ENCODE measurements around the gene PMS2.
"Not testable (repeated sequence)": the region's sequence is repeated elsewhere in the genome, so short reads cannot be mapped to it uniquely, and the experiment has no call there.

Gene PMS2

GRCh38 chr7:6012355-6013104 is 3.7 kb upstream of the PMS2 start:
- no peak for TF ChIP-seq CTCF (IDR thresholded peaks at IDR 0.05)
- Histone ChIP-seq H3K4me3 (ENCODE audit: low read depth in 1 of 2, low read length in 1 of 2) (no peak overlapping the region), H3K27ac (no peak overlapping the region), H3K4me1 (ENCODE audit: control insufficient read depth in 1 of 2, insufficient read depth in 1 of 2, low read depth in 1 of 2, low read length in 1 of 2) (peaks cover 7% of the 10 kb centered on the region in 2 experiments), H3K27me3 (no peaks in the 10 kb centered on the region), H3K36me3 (peaks cover 16% of the 10 kb centered on the region), H3K9me3 (no peaks in the 10 kb centered on the region)

GRCh38 chr7:6011541-6011940 is 2.7 kb upstream of the PMS2 start:
- Histone ChIP-seq H3K4me3 (ENCODE audit: low read depth in 1 of 2, low read length in 1 of 2) (no peak overlapping the region), H3K4me1 (ENCODE audit: control insufficient read depth in 1 of 2, insufficient read depth in 1 of 2, low read depth in 1 of 2, low read length in 1 of 2) (peaks cover 7% of the 10 kb centered on the region in 2 experiments), H3K27me3 (no peaks in the 10 kb centered on the region), H3K27ac (no peak overlapping the region), H3K36me3 (peaks cover 7% of the 10 kb centered on the region), H3K9me3 (no peaks in the 10 kb centered on the region)
- TF ChIP-seq CTCF (IDR thresholded peaks at IDR 0.05) = no peak

- H3K27me3 ChIP-seq; H3K4me1 ChIP-seq (ENCODE audit: control insufficient read depth in 1 of 2, insufficient read depth in 1 of 2, low read depth in 1 of 2, low read length in 1 of 2); H3K9me3 ChIP-seq; H3K36me3 ChIP-seq; H3K27ac ChIP-seq: not testable (repeated sequence)
- peak overlapping the region in 1 of 2 experiments; percentile 96 for H3K4me3 ChIP-seq (ENCODE audit: low read depth in 1 of 2, low read length in 1 of 2)
These were observed 1.5 kb upstream of the PMS2 start for GRCh38 chr7:6010370-6010769.

- not testable (repeated sequence) for H3K9me3 ChIP-seq; H3K4me1 ChIP-seq (ENCODE audit: control insufficient read depth in 1 of 2, insufficient read depth in 1 of 2, low read depth in 1 of 2, low read length in 1 of 2); H3K36me3 ChIP-seq; H3K27me3 ChIP-seq; H3K27ac ChIP-seq
- peak overlapping the region; percentile 94 to 96 for H3K4me3 ChIP-seq (ENCODE audit: low read depth in 1 of 2, low read length in 1 of 2)
These were observed 836 bp downstream of the PMS2 start for GRCh38 chr7:6007835-6008590.

- Histone ChIP-seq H3K4me3 (ENCODE audit: low read depth in 1 of 2, low read length in 1 of 2) (no peak overlapping the region), H3K27ac (no peak overlapping the region), H3K4me1 (ENCODE audit: control insufficient read depth in 1 of 2, insufficient read depth in 1 of 2, low read depth in 1 of 2, low read length in 1 of 2) (peaks cover 7% of the 10 kb centered on the region in 2 experiments), H3K27me3 (no peaks in the 10 kb centered on the region), H3K36me3 (peaks cover 10% of the 10 kb centered on the region), H3K9me3 (no peaks in the 10 kb centered on the region)
- no peak for TF ChIP-seq CTCF (IDR thresholded peaks at IDR 0.05)
These were observed 1.5 kb downstream of the PMS2 start for GRCh38 chr7:6007386-6007785.

GRCh38 chr7:5997210-5997808 is 11.5 kb downstream of the PMS2 start:
- no peaks in the 10 kb centered on the region for H3K27me3 ChIP-seq
- H3K36me3 ChIP-seq = peaks cover 59% of the 10 kb centered on the region

GRCh38 chr7:5987061-5987460 is 21.8 kb downstream of the PMS2 start:
- H3K9me3 ChIP-seq; H3K27me3 ChIP-seq; H3K4me3 ChIP-seq (ENCODE audit: low read depth in 1 of 2, low read length in 1 of 2); H3K4me1 ChIP-seq (ENCODE audit: control insufficient read depth in 1 of 2, insufficient read depth in 1 of 2, low read depth in 1 of 2, low read length in 1 of 2); H3K27ac ChIP-seq: not testable (repeated sequence)
- peaks cover 45% of the 10 kb centered on the region for H3K36me3 ChIP-seq

More at GRCh38 chr7:5997210-5997808, 11.5 kb downstream of the PMS2 start:
- H3K27ac ChIP-seq = no peak overlapping the region
- H3K4me1 ChIP-seq (ENCODE audit: control insufficient read depth in 1 of 2, insufficient read depth in 1 of 2, low read depth in 1 of 2, low read length in 1 of 2) = no peaks in the 10 kb centered on the region
- TF ChIP-seq CTCF (IDR thresholded peaks at IDR 0.05) = no peak
- H3K4me3 ChIP-seq (ENCODE audit: low read depth in 1 of 2, low read length in 1 of 2) = no peak overlapping the region
- H3K9me3 ChIP-seq = no peaks in the 10 kb centered on the region

- not testable (repeated sequence) for H3K36me3 ChIP-seq; H3K4me3 ChIP-seq (ENCODE audit: low read depth in 1 of 2, low read length in 1 of 2); H3K27me3 ChIP-seq; H3K9me3 ChIP-seq; H3K27ac ChIP-seq; H3K4me1 ChIP-seq (ENCODE audit: control insufficient read depth in 1 of 2, insufficient read depth in 1 of 2, low read depth in 1 of 2, low read length in 1 of 2)
These were observed 29.1 kb downstream of the PMS2 start for GRCh38 chr7:5979680-5980314.

- H3K9me3 ChIP-seq = not testable (repeated sequence)
These were observed 35.3 kb downstream of the PMS2 start for GRCh38 chr7:5973580-5973979.

More at GRCh38 chr7:5973580-5973979, 35.3 kb downstream of the PMS2 start:
- not testable (repeated sequence) for H3K4me3 ChIP-seq (ENCODE audit: low read depth in 1 of 2, low read length in 1 of 2); H3K36me3 ChIP-seq; H3K4me1 ChIP-seq (ENCODE audit: control insufficient read depth in 1 of 2, insufficient read depth in 1 of 2, low read depth in 1 of 2, low read length in 1 of 2); H3K27me3 ChIP-seq; H3K27ac ChIP-seq

All from neutrophil (primary cell).